Testis (tissue), 3 donors: ENCODE results near the gene PAFAH2. TPM values are rescaled to one million over a fixed set of nuclear protein-coding genes. Genes with fewer than 3 reads are reported as not detected.
"Not testable (repeated sequence)": the region's sequence is repeated elsewhere in the genome, so short reads cannot be mapped to it uniquely, and the experiment has no call there.

Experiments
- DNase-seq: peaks from one replicate; pipeline ENCODE4 v3.0.0-alpha.2; 2019
- H3K27ac ChIP-seq, 2 donors: fragments of 200-600 bp; sonication (generic); one replicate each; pipeline ENCODE4 v1.5.1; 2019
- H3K27me3 ChIP-seq: fragments of 200-600 bp; sonication (generic); one replicate; pipeline ENCODE4 v1.5.1; 2019
- H3K36me3 ChIP-seq: fragments of 200-600 bp; sonication (generic); one replicate; pipeline ENCODE4 v1.5.1; 2017; ENCODE audit warnings: low read depth; ENCODE audit errors: missing control alignments
- H3K4me1 ChIP-seq: fragments of 200-600 bp; sonication (generic); one replicate; pipeline ENCODE4 v1.5.1; 2019
- H3K4me3 ChIP-seq, 2 donors: fragments of 200-600 bp; sonication (generic); one replicate each; pipeline ENCODE4 v1.5.1; 2017 to 2019
- H3K9me3 ChIP-seq: fragments of 200-600 bp; sonication (generic); one replicate; pipeline ENCODE4 v1.5.1; 2017
- CTCF ChIP-seq, 3 experiments: fragments of 450-650 bp in 2 of 3; fragments of 200-600 bp in 1 of 3; sonication (generic) in 1 of 3; IDR thresholded peaks; one replicate each; pipeline ENCODE4 v1.5.1; 2016 to 2019; ENCODE audit warnings: antibody characterized with exemption in 3 of 3, mild to moderate bottlenecking in 2 of 3, moderate library complexity in 1 of 3
- POLR2A ChIP-seq: fragments of 450-650 bp; IDR thresholded peaks from one replicate; pipeline ENCODE4 v1.6.1; 2017; ENCODE audit warnings: antibody characterized with exemption, mild to moderate bottlenecking, moderate library complexity
- WGBS, 2 donors: methylation state at CpG; one replicate each; pipeline ENCODE4 v1.1.5; 2018; 5-methylcytosine and 5-hydroxymethylcytosine counted together
- intact Hi-C: fragments of 100-400 bp; cut with DNase I; formaldehyde crosslinking; loops from one replicate; pipeline ENCODE4 v1.15.1; 2023; ENCODE audit warnings: low total_unique reads
- polyA plus RNA-seq: library from polyadenylated mRNA; stranded (reverse); fragments of 350-450 nt; fragmentation: Illumina TruSeq; extraction: RNeasy Lipid Tissue Mini Kit (QIAGEN cat#74804); gene quantifications from one replicate; pipeline ENCODE4 v1.2.3, GENCODE V29; 2014; ENCODE audit warnings: low read depth, low replicate concordance; ENCODE audit not compliant: insufficient read depth
- total RNA-seq, 2 donors: library from RNA; depleted of rRNA; stranded (reverse); fragments of >200 nt; gene quantifications; one replicate each; pipeline ENCODE4 v1.2.3, GENCODE V29; 2016

The PAFAH2 gene
- total and polyA plus RNA-seq, 3 donors from 2014 or later: 14.5 to 24.1 (median 18.9) TPM

- no peak for TF ChIP-seq POLR2A
- no peak for TF ChIP-seq CTCF (IDR thresholded peaks at IDR 0.05)
- Histone ChIP-seq H3K4me3 (no peak overlapping the region), H3K27ac (no peak overlapping the region), H3K27me3 (no peaks in the 10 kb centered on the region), H3K4me1 (no peaks in the 10 kb centered on the region), H3K9me3 (no peaks in the 10 kb centered on the region), H3K36me3 (no peaks in the 10 kb centered on the region)
- intact Hi-C loops: no loop called here
- WGBS, 2 donors: 49 to 61% methylated on average over 13 of the region's 13 CpGs
- no peak for DNase-seq
Observed at GRCh38 chr1:25933479-25934365, 64.1 kb downstream of the PAFAH2 start.

- H3K4me1 ChIP-seq, intact Hi-C loops, H3K27me3 ChIP-seq, H3K36me3 ChIP-seq, H3K27ac ChIP-seq, DNase-seq, H3K9me3 ChIP-seq, H3K4me3 ChIP-seq: not testable (repeated sequence)
- 50 to 60% methylated on average over 12 of the region's 12 CpGs for WGBS, 2 donors
Observed at GRCh38 chr1:25932811-25933400, 65.0 kb downstream of the PAFAH2 start.

GRCh38 chr1:25932321-25932720, 65.5 kb downstream of the PAFAH2 start:
- TF ChIP-seq CTCF (IDR thresholded peaks at IDR 0.05) (no peak), POLR2A (no peak)
- no peaks in the 10 kb centered on the region for H3K27me3 ChIP-seq
- H3K27ac ChIP-seq: no peak overlapping the region
- no peaks in the 10 kb centered on the region for H3K36me3 ChIP-seq
- H3K9me3 ChIP-seq: no peaks in the 10 kb centered on the region
- DNase-seq: no peak
- WGBS, 2 donors: 83 to 85% methylated on average over 5 of the region's 5 CpGs
- intact Hi-C loops: no loop called here
- H3K4me3 ChIP-seq: no peak overlapping the region
- H3K4me1 ChIP-seq: no peaks in the 10 kb centered on the region

- no peak for DNase-seq
- TF ChIP-seq POLR2A (no peak), CTCF (IDR thresholded peaks at IDR 0.05) (no peak)
- peaks cover 5% of the 10 kb centered on the region for H3K4me1 ChIP-seq
- WGBS, 2 donors: 79 to 86% methylated on average over 7 of the region's 7 CpGs
- no peak overlapping the region for H3K4me3 ChIP-seq
- intact Hi-C loops: no loop called here
- H3K36me3 ChIP-seq: no peaks in the 10 kb centered on the region
- no peak overlapping the region for H3K27ac ChIP-seq
- no peaks in the 10 kb centered on the region for H3K27me3 ChIP-seq
- no peaks in the 10 kb centered on the region for H3K9me3 ChIP-seq
Observed at GRCh38 chr1:25929016-25929415, 68.8 kb downstream of the PAFAH2 start.

- Histone ChIP-seq H3K36me3 (no peaks in the 10 kb centered on the region), H3K27me3 (no peaks in the 10 kb centered on the region), H3K9me3 (no peaks in the 10 kb centered on the region), H3K27ac (no peak overlapping the region), H3K4me3 (no peak overlapping the region), H3K4me1 (peaks cover 5% of the 10 kb centered on the region)
- no peak for DNase-seq
- 91 to 95% methylated on average over 5 of the region's 5 CpGs for WGBS, 2 donors
- intact Hi-C loops: no loop called here
- TF ChIP-seq POLR2A (no peak), CTCF (IDR thresholded peaks at IDR 0.05) (no peak)
Observed at GRCh38 chr1:25927521-25928265, 70.2 kb downstream of the PAFAH2 start.
